Fibroblast of lung (primary cell): ENCODE data around the gene PADI1. TPM values are rescaled to one million over a fixed set of nuclear protein-coding genes. Genes with fewer than 3 reads are reported as not detected.

Source experiments
- DNase-seq, 2 donors: peaks; one replicate each; pipeline versions ENCODE4 v3.0.0 to v3.0.0-alpha.2; 2010; ENCODE audit warnings: low read depth in 2 of 2
- H2AFZ ChIP-seq: 2 replicates; pipeline ENCODE4 v1.5.1; 2012; ENCODE audit warnings: low read length, control low read depth, inconsistent platforms
- H3K27ac ChIP-seq: 2 replicates; pipeline ENCODE4 v1.5.1; 2011; ENCODE audit warnings: low read length, control low read depth; ENCODE audit not compliant: insufficient read depth
- H3K27me3 ChIP-seq: 2 replicates; pipeline ENCODE4 v1.5.1; 2011; ENCODE audit warnings: mild to moderate bottlenecking, low read length; ENCODE audit not compliant: control insufficient read depth, insufficient read depth
- H3K36me3 ChIP-seq: 2 replicates; pipeline ENCODE4 v1.5.1; 2011; ENCODE audit warnings: low read length; ENCODE audit not compliant: control insufficient read depth, insufficient read depth
- H3K4me1 ChIP-seq: 2 replicates; pipeline ENCODE4 v1.5.1; 2011; ENCODE audit warnings: low read length; ENCODE audit not compliant: control insufficient read depth, insufficient read depth; ENCODE audit errors: extremely low read depth
- H3K4me2 ChIP-seq: 2 replicates; pipeline ENCODE4 v1.5.1; 2011; ENCODE audit warnings: low read length, control low read depth; ENCODE audit not compliant: insufficient read depth; ENCODE audit errors: extremely low read depth
- H3K4me3 ChIP-seq, 4 experiments: fragments of 200-600 bp in 1 of 4; sonication (generic) in 1 of 4; replicated peaks in 1 of 4; 2 replicates each; pipeline ENCODE4 v1.5.1; 2011 to 2016; ENCODE audit warnings: low read length in 4 of 4, low read depth in 3 of 4, mild to moderate bottlenecking in 3 of 4, control low read depth in 2 of 4, inconsistent platforms in 1 of 4, mixed read lengths in 1 of 4; ENCODE audit not compliant: insufficient read depth in 1 of 4; ENCODE audit errors: control extremely low read depth in 1 of 4
- H3K79me2 ChIP-seq: 2 replicates; pipeline ENCODE4 v1.5.1; 2012; ENCODE audit warnings: mild to moderate bottlenecking, low read length, inconsistent platforms; ENCODE audit not compliant: control insufficient read depth, insufficient read depth
- H3K9ac ChIP-seq: 2 replicates; pipeline ENCODE4 v1.5.1; 2011; ENCODE audit warnings: mild to moderate bottlenecking, low read length, control low read depth; ENCODE audit not compliant: insufficient read depth
- H3K9me3 ChIP-seq: 2 replicates; pipeline ENCODE4 v1.5.1; 2012; ENCODE audit warnings: low read depth, low read length; ENCODE audit not compliant: control insufficient read depth, insufficient read depth
- H4K20me1 ChIP-seq: 2 replicates; pipeline ENCODE4 v1.5.1; 2011; ENCODE audit warnings: low read length; ENCODE audit not compliant: control insufficient read depth, insufficient read depth; ENCODE audit errors: extremely low read depth
- CTCF ChIP-seq, 2 donors: IDR thresholded peaks in 1 of 2; conservative IDR thresholded peaks in 1 of 2; 1 replicate in 1 of 2; 2 replicates in 1 of 2; pipeline ENCODE4 v1.5.1; 2011 to 2012; ENCODE audit warnings: low read length in 2 of 2, control low read depth in 1 of 2, inconsistent platforms in 1 of 2, low read depth in 1 of 2, mild to moderate bottlenecking in 1 of 2
- EZH2 ChIP-seq: IDR thresholded peaks from 2 replicates; pipeline ENCODE4 v1.5.1; 2012; ENCODE audit warnings: low read length, control low read depth, mild to moderate bottlenecking; ENCODE audit errors: missing control alignments
- polyA plus RNA-seq, 2 donors: library from polyadenylated mRNA; depleted of rRNA in 1 of 2; stranded (reverse) in 1 of 2; unstranded in 1 of 2; fragments of >200 nt; gene quantifications; 2 replicates each; pipeline ENCODE4 v1.2.1, GENCODE V29; 2011 to 2012; ENCODE audit warnings: missing spikeins in 1 of 2
- total RNA-seq: library from RNA; depleted of rRNA; stranded (reverse); fragments of >200 nt; gene quantifications from 2 replicates; pipeline ENCODE4 v1.2.1, GENCODE V29; 2014

Gene PADI1
- total and polyA plus RNA-seq, 2 donors (not counting 1 experiment from before 2014, with no cell fraction given), result not detected

- no peak overlapping the region for H3K4me3 ChIP-seq
- no peak overlapping the region for H3K4me2 ChIP-seq
- H2AFZ ChIP-seq, result no peak overlapping the region
- H3K36me3 ChIP-seq, result no peaks in the 10 kb centered on the region
- H3K9me3 ChIP-seq, result no peaks in the 10 kb centered on the region
- H3K27ac ChIP-seq, result no peak overlapping the region
- H3K4me1 ChIP-seq, result no peaks in the 10 kb centered on the region
- TF ChIP-seq CTCF (conservative IDR thresholded peaks at IDR 0.05 in 1 of 2, IDR thresholded peaks at IDR 0.05 in 1 of 2; ENCODE audit: low read depth in 1 of 2, low read length in 2 of 2) (no peak), EZH2 (no peak)
- H3K27me3 ChIP-seq, result peaks cover 6% of the 10 kb centered on the region
- no peak for DNase-seq
- H3K9ac ChIP-seq, result no peak overlapping the region
- no peaks in the 10 kb centered on the region for H4K20me1 ChIP-seq
- no peaks in the 10 kb centered on the region for H3K79me2 ChIP-seq
Observed at GRCh38 chr1:17245816-17246325, 40.9 kb downstream of the PADI1 start.

- H3K4me2 ChIP-seq, result no peak overlapping the region
- TF ChIP-seq EZH2 (no peak), CTCF (conservative IDR thresholded peaks at IDR 0.05 in 1 of 2, IDR thresholded peaks at IDR 0.05 in 1 of 2; ENCODE audit: low read depth in 1 of 2, low read length in 2 of 2) (no peak)
- H3K4me3 ChIP-seq, result no peak overlapping the region
- no peak for DNase-seq
- H3K27me3 ChIP-seq, result peaks cover 4% of the 10 kb centered on the region
- H3K9me3 ChIP-seq, result no peaks in the 10 kb centered on the region
- H2AFZ ChIP-seq, result no peak overlapping the region
- no peaks in the 10 kb centered on the region for H4K20me1 ChIP-seq
- no peaks in the 10 kb centered on the region for H3K79me2 ChIP-seq
- no peaks in the 10 kb centered on the region for H3K36me3 ChIP-seq
- H3K27ac ChIP-seq, result no peak overlapping the region
- no peak overlapping the region for H3K9ac ChIP-seq
- H3K4me1 ChIP-seq, result no peaks in the 10 kb centered on the region
Observed at GRCh38 chr1:17246971-17247370, 42.0 kb downstream of the PADI1 start.

- H2AFZ ChIP-seq, result no peak within 1 kb of the TSS
Observed at GRCh38 chr1:17248781-17249180, 43.9 kb downstream of the PADI1 start, which contains the start of gene PADI3. TSS of gene PADI3 (plus strand) at chr1:17249098. CDS start at chr1:17249138, 40 bp downstream.

More at GRCh38 chr1:17248781-17249180, 43.9 kb downstream of the PADI1 start, which contains the start of gene PADI3:
- Histone ChIP-seq H3K4me1 (no peaks in the 10 kb centered on the region), H4K20me1 (no peaks in the 10 kb centered on the region), H3K9ac (no peak within 1 kb of the TSS), H3K9me3 (no peaks in the 10 kb centered on the region), H3K27ac (no peak within 1 kb of the TSS), H3K4me3 (no peak within 1 kb of the TSS), H3K36me3 (no peaks in the 10 kb centered on the region), H3K27me3 (no peaks in the 10 kb centered on the region), H3K79me2 (no peaks in the 10 kb centered on the region), H3K4me2 (no peak within 1 kb of the TSS)
- TF ChIP-seq CTCF (conservative IDR thresholded peaks at IDR 0.05 in 1 of 2, IDR thresholded peaks at IDR 0.05 in 1 of 2; ENCODE audit: low read depth in 1 of 2, low read length in 2 of 2) (no peak), EZH2 (no peak)
- no peak for DNase-seq
